ENCODE measurements around the gene OSMR.

Gene OSMR

DNA sequence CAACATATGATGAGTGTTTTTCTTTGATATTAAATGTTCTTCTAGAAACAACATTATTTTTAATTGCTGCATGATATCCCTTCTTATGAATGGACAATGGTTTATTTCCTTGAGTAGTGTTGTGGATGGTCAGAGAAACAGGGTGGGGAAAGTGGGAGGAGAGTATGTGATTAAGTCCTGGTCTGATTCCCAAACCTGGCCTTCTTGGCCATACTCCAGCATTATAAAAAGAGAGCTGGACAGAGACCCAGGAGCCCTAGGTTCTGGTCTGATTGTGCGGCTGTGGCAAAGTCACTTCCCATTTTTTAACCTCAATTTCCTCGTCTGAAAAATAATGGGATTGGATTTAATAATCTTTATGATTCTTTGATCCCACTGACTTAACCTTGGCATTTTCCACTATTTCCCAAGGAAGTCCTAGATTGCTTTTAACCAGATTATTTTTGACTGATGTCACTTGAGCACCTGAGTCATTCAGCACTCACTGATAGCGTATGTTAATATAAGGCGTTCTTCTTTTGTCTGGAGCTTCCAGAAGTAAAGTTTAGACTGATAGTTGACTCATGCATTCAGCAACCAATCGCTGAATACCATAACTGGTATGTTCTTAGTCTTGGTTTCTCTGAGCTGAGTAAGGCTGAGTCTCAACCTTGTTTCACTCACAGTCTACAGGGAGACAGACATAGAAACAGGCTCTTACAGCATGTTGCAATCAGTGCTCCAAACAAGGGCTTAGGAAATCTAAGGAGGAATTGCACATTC is 26.2 kb downstream of the OSMR start:
- DNase-seq (ENCODE audit: low spot score): no peak

DNA sequence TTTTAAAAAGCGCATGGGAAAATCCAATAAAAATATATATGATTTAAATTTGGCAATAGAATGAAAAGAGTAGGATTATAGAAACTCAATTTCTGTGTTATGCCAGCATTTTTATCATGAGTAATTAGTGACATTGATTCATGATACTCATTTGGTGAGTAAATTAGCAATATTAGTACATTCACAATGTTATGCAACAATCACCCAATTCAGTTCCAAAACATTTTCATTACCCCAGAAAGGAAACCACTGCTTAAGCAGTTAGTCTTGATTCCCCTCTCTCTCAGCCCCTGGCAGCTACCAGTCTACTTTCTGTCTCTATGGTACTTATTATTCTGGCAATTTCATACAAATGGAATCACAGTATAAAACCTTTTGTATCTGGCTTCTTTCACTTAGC is 27.0 kb downstream of the OSMR start:
- no peak for DNase-seq (ENCODE audit: low spot score)

DNA sequence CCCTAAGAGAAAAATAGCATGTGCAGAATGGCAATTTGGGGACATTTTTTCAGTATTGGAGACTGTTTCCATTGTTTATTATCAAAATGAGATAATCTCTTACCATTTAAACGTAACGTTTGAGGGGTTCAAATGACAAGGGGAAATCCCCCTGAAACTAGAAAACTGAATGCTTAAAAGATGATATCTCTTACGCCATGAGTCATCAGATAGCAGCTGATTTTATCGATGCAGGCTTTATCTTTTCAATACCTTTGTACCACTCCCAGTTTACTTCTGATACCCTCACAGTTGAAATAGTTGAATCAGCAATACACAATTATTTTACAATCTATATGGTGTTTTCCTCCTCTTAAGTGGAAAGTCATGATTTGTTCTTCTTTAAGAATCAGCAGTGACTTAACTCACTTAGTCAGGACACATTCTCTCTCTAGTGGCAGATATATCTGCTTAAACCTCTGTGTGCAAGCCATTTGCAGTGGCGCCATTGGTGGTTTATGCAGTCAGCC is 29.2 kb downstream of the OSMR start:
- DNase-seq (ENCODE audit: low spot score): no peak

DNA sequence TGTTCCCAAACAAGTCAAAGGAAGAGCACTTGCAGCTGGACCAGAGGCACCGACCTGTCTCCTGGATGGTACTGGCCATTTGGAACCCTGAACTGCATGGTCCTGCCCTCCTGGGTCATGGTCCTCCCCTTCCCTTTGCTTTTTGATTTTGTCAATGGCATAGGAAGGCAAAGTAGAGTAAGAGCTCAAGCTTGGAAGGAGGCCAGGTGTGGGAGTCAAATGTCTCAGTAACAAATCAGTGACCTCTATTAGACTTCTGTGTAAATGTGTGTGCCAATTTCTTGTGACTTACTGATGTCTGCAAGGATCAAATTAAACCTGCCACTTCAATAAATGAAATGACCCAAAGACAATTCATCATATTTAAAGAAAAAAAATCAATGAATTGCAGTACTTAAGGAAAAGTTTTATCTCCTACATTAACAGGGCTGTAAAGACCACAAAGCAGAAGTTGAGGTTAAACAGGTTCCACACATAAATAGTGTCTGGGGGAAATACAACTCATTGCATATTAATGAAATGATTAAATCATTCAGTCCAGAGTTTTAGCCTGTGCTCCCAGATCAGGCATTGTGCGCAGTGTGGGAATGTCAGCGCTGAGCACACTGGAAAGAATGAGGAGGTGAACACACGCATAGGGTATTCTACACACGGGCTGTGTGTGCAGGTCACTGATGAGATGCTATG is 32.7 kb downstream of the OSMR start:
- DNase-seq (ENCODE audit: low spot score): no peak

DNA sequence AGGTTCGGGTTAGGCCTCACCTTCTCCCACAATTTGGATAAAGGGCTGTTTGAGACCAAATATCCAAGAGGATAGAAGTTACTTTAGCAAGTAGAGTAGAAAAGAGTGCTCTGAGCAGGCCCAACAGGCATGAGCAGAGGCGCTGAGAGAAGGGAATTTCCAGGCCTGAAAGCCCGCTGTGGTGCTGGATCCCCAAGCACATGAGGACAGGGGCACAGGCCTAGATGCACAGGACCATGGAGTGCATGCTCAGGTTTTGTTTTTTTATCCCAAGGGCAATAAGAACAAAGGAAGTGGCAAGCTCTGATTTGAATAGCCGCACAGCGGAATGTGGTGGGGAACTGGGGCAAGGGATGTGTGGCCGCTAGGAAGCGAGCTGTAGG is 33.3 kb downstream of the OSMR start:
- no peak for DNase-seq (ENCODE audit: low spot score)

DNA sequence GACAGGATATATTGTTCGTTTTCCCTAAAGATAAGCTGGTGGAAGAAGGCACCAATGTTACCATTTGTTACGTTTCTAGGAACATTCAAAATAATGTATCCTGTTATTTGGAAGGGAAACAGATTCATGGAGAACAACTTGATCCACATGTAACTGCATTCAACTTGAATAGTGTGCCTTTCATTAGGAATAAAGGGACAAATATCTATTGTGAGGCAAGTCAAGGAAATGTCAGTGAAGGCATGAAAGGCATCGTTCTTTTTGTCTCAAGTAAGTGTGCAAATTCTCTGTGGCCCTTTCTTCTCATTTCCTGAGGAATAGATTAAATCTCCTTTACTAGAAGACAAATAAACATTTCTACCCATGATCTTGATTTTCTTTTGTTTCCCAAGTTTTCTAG is 38.0 kb downstream of the OSMR start:
- no peak for DNase-seq (ENCODE audit: low spot score)

DNA sequence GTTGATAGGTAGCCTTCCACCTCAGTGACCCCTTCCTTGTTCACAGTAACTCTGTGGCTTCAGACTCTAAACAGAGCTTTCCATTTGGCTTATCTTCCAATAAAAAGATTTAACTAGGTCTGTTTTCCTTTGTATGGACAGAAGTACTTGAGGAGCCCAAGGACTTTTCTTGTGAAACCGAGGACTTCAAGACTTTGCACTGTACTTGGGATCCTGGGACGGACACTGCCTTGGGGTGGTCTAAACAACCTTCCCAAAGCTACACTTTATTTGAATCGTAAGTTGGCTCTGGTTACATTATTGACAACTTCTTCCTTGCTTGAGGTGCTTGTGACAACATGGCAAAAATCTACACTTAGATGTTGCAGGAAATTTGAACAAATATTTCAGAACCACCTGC is 39.4 kb downstream of the OSMR start:
- no peak for DNase-seq (ENCODE audit: low spot score)

DNA sequence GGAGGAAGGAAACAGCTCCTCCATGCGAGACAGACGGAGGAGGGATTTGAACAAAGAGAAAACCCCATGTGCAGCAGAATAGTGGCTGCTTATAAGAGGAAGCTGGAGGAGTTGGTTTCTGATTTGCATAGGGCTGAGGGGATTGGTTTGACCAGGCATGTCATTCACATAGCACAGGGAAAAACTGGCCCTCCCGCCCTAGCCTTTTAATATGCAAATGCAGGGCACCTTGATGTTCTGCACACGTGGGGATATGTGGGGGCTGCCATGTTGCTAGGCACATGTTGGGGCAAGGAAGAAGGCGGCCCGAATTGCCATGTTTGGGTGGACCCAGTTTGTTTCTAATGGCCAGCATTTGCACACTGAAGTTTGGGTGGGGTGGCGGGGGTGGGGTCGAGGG is 42.2 kb downstream of the OSMR start:
- no peak for DNase-seq (ENCODE audit: low spot score)

DNA sequence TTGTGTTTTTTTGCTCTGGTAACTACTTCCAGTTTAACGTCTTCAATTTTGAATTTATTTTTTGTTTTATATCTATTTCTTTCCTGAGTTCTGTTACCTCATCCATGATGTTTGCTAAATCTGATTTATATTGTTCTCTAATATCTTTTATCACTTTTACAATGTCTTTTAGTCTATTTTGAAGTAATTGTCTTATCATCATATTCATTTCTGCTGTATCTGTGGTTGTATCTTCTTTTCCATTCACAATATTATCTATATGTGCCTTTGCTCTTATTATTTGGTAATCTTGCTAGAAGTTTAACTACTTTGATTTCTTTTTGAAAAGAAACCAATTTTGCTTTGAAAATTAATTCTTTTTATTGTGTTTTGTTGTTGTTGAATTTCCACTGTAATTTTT is 43.6 kb downstream of the OSMR start:
- DNase-seq (ENCODE audit: low spot score): no peak

DNA sequence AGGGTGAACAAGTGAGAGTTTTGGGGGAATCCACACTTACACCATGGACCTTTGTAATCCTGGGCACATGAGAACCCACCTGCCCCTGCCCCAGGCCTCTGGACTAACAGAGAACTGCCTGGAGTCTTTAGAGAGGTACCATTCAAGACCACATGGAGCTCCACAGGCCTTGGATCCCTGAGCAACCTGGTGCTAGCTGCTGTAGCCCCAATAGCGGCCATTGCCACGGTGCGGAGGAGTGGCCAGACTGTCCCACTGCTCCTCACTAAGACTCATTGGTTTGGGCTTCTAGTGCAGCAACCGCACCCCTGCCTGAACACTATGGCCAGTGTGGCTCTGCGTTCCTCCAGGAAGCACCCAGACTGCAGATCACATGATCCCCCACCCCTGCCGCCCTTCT is 45.8 kb downstream of the OSMR start:
- no peak for DNase-seq (ENCODE audit: low spot score)

DNA sequence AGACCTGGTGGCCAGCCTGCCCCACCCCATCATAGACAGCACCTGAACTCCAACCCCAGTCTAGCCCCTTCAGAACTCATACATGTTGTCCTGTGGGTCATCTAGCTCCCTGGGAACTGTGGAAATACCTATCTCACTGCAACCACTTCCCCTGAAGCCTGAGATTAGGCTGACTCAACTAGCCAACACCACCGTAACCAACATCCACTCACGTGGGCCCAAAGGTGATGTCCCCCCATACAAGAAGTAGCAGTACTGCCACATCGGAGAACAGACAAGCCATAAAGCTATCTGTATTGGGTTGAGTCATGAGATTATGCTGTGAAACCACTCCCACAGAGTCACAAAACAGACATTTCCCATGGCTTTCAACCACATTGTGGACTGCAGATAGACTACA is 46.6 kb downstream of the OSMR start:
- no peak for DNase-seq (ENCODE audit: low spot score)

DNA sequence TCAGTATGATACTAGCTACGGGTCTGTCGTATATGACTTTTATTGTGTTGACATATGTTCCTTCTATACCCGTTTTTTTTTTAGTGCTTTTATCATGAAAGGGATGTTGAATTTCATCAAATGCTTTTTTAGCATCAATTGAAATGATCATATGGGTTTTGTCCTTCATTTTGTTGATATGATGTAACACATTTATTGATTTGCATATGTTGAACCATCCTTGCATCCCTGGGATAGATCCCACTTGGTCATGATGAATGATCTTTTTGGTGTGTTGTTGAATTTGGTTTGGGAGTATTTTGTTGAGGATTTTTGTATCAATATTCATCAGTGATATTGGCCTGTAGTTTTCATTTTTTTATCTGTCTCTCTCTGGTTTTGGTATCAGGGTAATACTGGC is 50.9 kb downstream of the OSMR start:
- DNase-seq (ENCODE audit: low spot score): no peak

DNA sequence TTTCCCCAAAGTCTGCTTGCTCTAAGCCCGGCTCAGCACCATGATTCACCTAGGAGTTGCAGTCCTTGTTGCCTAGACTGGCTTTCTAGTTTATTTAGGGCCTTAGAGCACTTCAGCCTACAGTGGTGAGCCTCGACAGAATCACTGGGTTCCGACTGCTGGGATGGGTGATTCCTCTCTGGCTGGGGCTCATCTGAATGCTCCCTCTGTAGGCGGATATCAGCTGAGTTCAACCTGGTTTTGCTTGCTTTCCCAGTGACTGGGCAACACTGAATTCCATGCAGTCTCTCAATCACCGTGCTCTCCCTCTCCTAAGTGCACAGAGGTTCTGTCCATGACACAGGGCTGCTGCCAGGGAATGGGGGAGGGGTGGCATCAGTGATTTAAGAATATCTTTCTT is 54.1 kb downstream of the OSMR start:
- no peak for DNase-seq (ENCODE audit: low spot score)

DNA sequence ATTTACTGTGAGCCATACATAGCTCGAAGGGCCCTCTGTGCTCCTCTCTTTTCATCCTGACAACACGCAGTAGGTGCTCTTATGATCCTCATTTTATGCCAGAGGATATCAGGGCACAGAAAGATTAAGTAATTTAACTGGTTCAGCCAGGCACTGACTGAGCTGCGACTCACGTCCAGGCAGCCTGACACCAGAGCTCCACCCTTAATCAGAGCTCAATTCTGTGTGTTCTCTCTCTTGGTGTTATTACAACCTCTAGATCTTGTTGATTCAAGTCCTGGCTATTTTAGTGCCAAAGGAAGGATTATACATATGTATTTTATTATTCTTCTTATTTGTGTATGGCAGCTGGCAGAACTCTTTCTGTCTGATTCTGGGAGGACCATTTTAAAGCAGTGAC is 59.7 kb downstream of the OSMR start:
- DNase-seq (ENCODE audit: low spot score): no peak

DNA sequence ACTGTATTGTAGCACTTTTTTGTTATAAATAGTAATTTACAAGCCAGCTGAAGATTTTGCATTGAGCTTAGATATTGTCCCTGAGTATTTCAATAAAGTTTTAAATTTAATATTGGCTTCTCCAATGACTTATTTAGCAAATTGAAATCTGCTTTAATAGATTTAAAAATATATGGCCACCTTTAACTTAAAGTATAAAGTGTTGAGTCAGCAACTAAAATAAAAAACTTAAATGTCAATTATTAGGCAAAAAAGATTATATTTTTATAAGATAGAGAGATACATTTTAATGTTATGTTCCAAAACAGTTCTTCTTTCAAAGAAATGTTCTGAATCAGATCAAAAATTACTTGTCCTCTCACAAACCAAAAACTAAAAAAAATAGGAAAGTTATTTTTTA is 60.7 kb downstream of the OSMR start:
- DNase-seq (ENCODE audit: low spot score): no peak

DNA sequence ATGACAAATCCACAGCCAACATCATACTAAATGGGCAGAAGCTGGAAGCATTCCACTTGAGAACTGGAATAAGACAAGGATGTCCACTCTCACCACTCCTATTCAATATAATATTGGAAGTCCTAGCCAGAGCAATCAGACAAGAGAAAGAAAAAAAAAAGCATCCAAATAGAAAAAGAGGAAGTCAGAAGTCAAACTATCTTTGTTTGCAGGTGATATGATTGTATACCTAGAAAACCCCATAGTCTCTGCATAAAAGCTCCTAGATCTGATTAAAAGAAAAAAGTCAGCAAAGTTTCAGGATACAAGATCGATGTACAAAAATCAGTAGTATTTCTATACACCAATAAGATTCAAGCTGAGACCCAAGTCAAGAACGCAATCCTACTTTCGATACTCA is 66.1 kb downstream of the OSMR start:
- DNase-seq (ENCODE audit: low spot score): no peak

DNA sequence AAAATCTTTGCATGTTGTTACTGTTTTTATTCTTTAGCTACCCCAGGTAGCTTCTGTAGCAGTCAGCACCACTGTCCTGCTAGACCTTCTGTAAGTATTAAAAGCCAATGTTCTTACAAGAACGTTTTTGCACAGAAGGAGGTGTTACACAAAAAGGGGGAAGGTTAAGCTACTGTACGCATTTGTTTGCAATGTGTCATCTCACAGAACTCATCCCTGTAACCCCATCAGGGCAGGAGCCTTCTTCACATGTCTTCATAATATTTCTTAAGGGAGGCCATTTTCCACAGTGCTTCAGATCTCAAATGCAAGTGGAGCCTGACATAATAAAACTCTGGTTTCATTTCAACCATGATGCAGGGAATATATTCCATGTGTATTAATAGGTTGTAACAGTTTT is 67.9 kb downstream of the OSMR start:
- no peak for DNase-seq (ENCODE audit: low spot score)

DNA sequence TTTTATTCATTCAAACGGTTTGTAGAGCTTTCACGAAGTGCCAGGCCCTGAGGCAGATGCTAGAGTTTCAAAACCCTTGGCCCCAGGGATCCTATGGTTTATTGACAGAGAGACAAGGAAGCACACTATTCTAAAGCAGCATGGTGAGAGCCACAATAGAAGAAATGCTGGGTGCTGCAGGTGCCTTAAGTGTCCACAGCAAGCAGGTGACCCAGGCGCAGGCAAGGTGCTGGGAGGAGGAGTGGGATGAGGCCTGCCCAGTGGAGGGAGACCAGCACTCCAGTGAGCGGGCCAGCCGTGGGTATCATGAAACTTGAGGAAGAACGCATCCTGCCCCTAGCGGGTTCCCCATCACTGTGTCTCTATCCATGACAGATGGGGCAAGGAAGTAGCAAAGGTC is 71.0 kb downstream of the OSMR start:
- DNase-seq (ENCODE audit: low spot score): no peak

DNA sequence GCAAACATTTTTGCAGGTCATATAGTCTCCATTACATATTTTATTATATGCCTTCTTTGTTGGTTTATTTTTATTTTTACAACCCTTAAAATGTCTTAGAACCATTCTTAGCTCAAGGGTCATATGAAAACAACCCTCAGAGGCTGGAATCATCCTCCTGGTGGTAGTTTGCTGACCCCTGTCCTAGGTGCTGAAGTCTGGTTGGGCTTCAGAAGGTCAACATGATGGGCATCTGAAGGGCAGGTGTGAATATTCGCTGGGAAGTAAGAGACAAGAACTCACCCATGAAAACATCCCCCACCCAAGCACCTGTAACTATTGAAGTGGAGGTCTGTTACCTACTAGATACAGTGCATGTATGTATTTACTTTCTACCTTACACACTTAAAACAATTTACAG is 75.4 kb downstream of the OSMR start:
- no peak for DNase-seq (ENCODE audit: low spot score)

DNA sequence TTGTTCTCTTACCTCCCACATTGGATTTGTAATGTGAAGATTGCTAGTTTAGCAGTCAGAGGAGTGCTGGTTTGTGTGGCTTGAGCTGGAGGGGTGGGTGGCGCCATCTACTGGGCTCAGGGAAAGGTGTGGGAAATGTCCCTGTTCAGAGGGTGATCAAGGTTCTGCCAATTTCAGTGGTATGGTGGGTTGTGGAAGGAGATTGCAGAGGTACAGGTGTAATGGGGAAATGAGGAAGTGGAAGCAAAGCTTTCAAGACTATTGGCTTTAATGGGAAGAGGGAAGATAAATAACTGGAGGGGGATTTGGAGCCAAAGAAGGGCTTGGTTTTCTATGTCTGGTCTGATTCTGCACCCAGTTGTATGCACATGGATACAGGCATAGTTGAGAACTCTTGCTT is 76.4 kb downstream of the OSMR start:
- DNase-seq (ENCODE audit: low spot score): peak; percentile 15

DNA sequence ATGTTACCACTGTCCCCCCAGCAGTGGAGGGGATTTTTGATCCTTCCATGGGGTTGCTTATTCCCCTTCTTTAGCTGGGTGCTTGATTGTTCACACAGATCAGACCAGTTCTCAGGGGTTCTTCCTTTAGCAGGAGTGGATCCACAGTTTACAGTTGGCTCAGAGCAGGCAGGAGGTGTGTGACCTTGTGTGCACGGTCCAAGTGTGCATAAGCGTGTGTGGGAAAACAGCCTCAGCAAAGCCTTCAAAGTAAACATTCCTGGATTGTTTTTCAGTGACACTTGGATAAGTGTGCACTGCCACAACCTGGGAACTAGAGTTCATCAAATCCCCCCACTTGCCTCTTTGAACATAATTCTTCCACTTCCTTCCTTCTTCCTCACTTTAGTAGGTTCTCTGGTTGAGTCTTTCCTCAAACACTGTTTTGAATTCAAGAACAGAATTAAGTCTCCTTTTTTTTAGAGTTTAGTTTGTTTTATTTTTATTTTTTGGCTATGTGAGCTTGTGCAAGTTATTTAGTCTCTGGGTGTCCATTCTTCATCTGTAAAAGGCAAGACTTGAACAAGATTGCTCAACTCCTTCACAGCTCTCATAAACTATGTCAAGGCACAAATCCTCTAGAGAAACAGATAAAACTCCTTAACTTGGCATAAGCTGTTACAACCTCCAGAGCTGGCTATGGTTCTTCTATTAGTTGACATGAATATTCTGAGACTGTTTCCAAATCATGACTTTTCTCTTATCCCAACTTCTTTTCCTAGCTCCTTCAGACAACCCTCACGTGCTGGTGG is 78.0 kb downstream of the OSMR start:
- no peak for DNase-seq (ENCODE audit: low spot score)

DNA sequence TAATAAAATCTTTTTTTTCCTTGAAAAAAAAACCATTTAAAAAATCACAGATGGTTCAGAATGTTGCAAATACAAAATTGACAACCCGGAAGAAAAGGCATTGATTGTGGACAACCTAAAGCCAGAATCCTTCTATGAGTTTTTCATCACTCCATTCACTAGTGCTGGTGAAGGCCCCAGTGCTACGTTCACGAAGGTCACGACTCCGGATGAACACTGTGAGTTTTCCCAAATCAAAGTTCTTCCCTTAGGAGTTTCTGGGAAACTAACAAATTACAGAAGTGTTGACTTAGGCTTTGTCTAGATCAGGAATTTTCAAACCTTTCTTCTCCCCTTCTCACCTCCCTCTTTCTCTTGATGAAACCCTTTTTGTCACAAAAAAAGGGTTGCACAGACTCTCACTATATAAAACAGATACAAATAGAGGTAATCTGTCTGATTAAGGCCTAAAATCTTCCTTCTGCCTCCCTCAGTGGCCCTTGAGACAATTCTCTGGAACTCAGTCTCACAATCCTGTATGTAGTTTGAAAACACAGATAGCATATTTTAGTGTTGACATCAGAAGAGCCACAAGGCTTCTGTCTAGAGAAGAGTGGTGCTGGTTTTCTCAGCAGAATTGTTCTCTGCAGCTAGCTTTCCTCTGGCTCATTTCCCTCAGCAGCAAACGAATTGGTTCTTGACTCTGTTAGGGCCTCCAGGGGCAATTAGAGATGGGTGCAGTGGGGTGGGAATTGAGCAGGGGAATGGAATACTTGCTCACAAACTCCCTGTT is 79.5 kb downstream of the OSMR start:
- no peak for DNase-seq (ENCODE audit: low spot score)
